HCT116 (cell line): ENCODE results near the gene PDK2. TPM values are rescaled to one million over a fixed set of nuclear protein-coding genes. Genes with fewer than 3 reads are reported as not detected.

ENCODE experiments used
- ATAC-seq: fragments of 200-7000 bp; cut with Tn5 transposase; 2 replicates; pipeline ENCODE4 v1.9.1; 2020; ENCODE audit warnings: mild to moderate bottlenecking, moderate library complexity
- BruUV-seq: library from RNA; stranded (reverse); fragments of 400-500 nt; replicated peaks from 2 replicates; lab custom pipeline; 2021; lab: Mats Ljungman, UMichigan
- CTCF ChIA-PET: fragments of 300-600 bp; sonication (Branson Sonifier 250); formaldehyde crosslinking; loops from one replicate; lab custom pipeline; 2021; ENCODE audit warnings: antibody characterized with exemption; lab: Charles Lee
- POLR2A ChIA-PET: fragments of 300-600, 350-600 bp; sonication (Branson Sonifier 250); formaldehyde crosslinking; loops from one replicate; lab custom pipeline; 2021; ENCODE audit warnings: antibody characterized with exemption; lab: Charles Lee
- RAD21 ChIA-PET, 2 experiments: fragments of 300-600 bp; sonication (Branson Sonifier 250); formaldehyde crosslinking; loops; one replicate each; lab custom pipeline; 2023; ENCODE audit warnings: low total read pairs in 2 of 2; ENCODE audit not compliant: uncharacterized antibody in 2 of 2, unreplicated experiment in 2 of 2, low non-redundant PET in 1 of 2; lab: Charles Lee
- DNase-seq: peaks from one replicate; pipeline ENCODE4 v3.0.0-alpha.2; 2010; ENCODE audit warnings: low read depth, low spot score
- H2AFZ ChIP-seq: fragments of 200-600 bp; shearing (Covaris generic), sonication (generic); 2 replicates; pipeline ENCODE4 v1.6.1; 2017; ENCODE audit warnings: low read depth, mixed run types, mixed read lengths, antibody characterized with exemption, low read length; ENCODE audit not compliant: poor library complexity, severe bottlenecking
- H3K27ac ChIP-seq: 2 replicates; pipeline ENCODE4 v1.5.1; 2012; ENCODE audit warnings: low read depth, low read length
- H3K27me3 ChIP-seq: fragments of 200-600 bp; sonication (generic); 2 replicates; pipeline ENCODE4 v1.6.1; 2016; ENCODE audit warnings: mixed run types, low read length, mixed read lengths; ENCODE audit not compliant: insufficient read depth
- H3K36me3 ChIP-seq, 2 experiments: fragments of 200-500 bp in 1 of 2; fragments of 200-600 bp in 1 of 2; sonication (Bioruptor generic) in 1 of 2; sonication (generic) in 1 of 2; 2 replicates each; pipeline versions ENCODE4 v1.5.1 to v1.6.1; 2014 to 2016; ENCODE audit warnings: low read length in 2 of 2, inconsistent platforms in 1 of 2, mixed read lengths in 1 of 2, mixed run types in 1 of 2; ENCODE audit not compliant: insufficient read depth in 2 of 2, control insufficient read depth in 1 of 2
- H3K4me1 ChIP-seq, 2 experiments: fragments of 200-600 bp in 1 of 2; sonication (generic) in 1 of 2; 2 replicates each; pipeline versions ENCODE4 v1.5.1 to v1.6.1; 2012 to 2017; ENCODE audit warnings: low read length in 2 of 2, inconsistent platforms in 1 of 2, mild to moderate bottlenecking in 1 of 2, mixed read lengths in 1 of 2, mixed run types in 1 of 2, moderate library complexity in 1 of 2; ENCODE audit not compliant: insufficient read depth in 2 of 2, control insufficient read depth in 1 of 2
- H3K4me2 ChIP-seq: fragments of 200-600 bp; sonication (generic); 2 replicates; pipeline ENCODE4 v1.6.1; 2017; ENCODE audit warnings: mixed run types, low read length, mixed read lengths
- H3K4me3 ChIP-seq, 2 experiments: fragments of 200-600 bp in 1 of 2; sonication (generic) in 1 of 2; replicated peaks in 1 of 2; 2 replicates each; pipeline ENCODE4 v1.5.1; 2011 to 2016; ENCODE audit warnings: low read length in 2 of 2, control low read depth in 1 of 2, low read depth in 1 of 2, mild to moderate bottlenecking in 1 of 2, mixed read lengths in 1 of 2, mixed run types in 1 of 2
- H3K79me2 ChIP-seq: fragments of 200-600 bp; sonication (generic); 2 replicates; pipeline ENCODE4 v1.6.1; 2017; ENCODE audit warnings: mild to moderate bottlenecking, mixed run types, low read length, moderate library complexity, mixed read lengths; ENCODE audit not compliant: insufficient read depth
- H3K9ac ChIP-seq: fragments of 200-600 bp; sonication (generic); 2 replicates; pipeline ENCODE4 v1.6.1; 2016; ENCODE audit warnings: low read length, mixed read lengths
- H3K9me2 ChIP-seq: fragments of 200-600 bp; sonication (generic), shearing (Covaris generic); 2 replicates; pipeline ENCODE4 v1.6.1; 2017; ENCODE audit warnings: mixed run types, mild to moderate bottlenecking, moderate library complexity; ENCODE audit not compliant: insufficient read depth
- H3K9me3 ChIP-seq, 2 experiments: fragments of 200-500 bp in 1 of 2; fragments of 200-600 bp in 1 of 2; sonication (Bioruptor generic) in 1 of 2; sonication (generic) in 1 of 2; 2 replicates each; pipeline ENCODE4 v1.6.1; 2014 to 2017; ENCODE audit warnings: low read length in 2 of 2, mixed read lengths in 2 of 2, inconsistent platforms in 1 of 2, low read depth in 1 of 2, mild to moderate bottlenecking in 1 of 2, mixed run types in 1 of 2, moderate library complexity in 1 of 2; ENCODE audit not compliant: control insufficient read depth in 1 of 2, insufficient read depth in 1 of 2
- H4K20me1 ChIP-seq: fragments of 200-600 bp; sonication (generic), shearing (Covaris generic); 2 replicates; pipeline ENCODE4 v1.6.1; 2017; ENCODE audit warnings: mixed run types, mild to moderate bottlenecking, moderate library complexity; ENCODE audit not compliant: insufficient read depth
- CTCF ChIP-seq, 3 experiments: fragments of 200-600 bp in 1 of 3; sonication (generic) in 1 of 3; IDR thresholded peaks in 2 of 3; conservative IDR thresholded peaks in 1 of 3; 2 replicates each; pipeline ENCODE4 v1.5.1; 2012 to 2017; ENCODE audit warnings: low read depth in 2 of 3, low read length in 2 of 3, antibody characterized with exemption in 1 of 3, borderline replicate concordance in 1 of 3, control low read depth in 1 of 3, mild to moderate bottlenecking in 1 of 3, mixed read lengths in 1 of 3, mixed run types in 1 of 3, moderate library complexity in 1 of 3; ENCODE audit not compliant: insufficient read depth in 1 of 3
- EGR1 ChIP-seq: IDR thresholded peaks from 2 replicates; pipeline ENCODE4 v1.6.1; 2012; ENCODE audit warnings: low read depth
- JUND ChIP-seq: IDR thresholded peaks from 2 replicates; pipeline ENCODE4 v1.6.1; 2012
- POLR2AphosphoS5 ChIP-seq: IDR thresholded peaks from 2 replicates; pipeline ENCODE4 v1.6.1; 2011; ENCODE audit warnings: mild to moderate bottlenecking, low read depth, low read length, moderate library complexity
- RAD21 ChIP-seq: IDR thresholded peaks from 2 replicates; pipeline ENCODE4 v1.6.1; 2012; ENCODE audit warnings: low read depth, mild to moderate bottlenecking
- ZNF274 ChIP-seq: fragments of 200-500 bp; sonication (Bioruptor generic); IDR thresholded peaks from 2 replicates; pipeline ENCODE4 v1.6.1; 2014; ENCODE audit warnings: mild to moderate bottlenecking, low read depth, low read length, inconsistent platforms
- intact Hi-C: fragments of 100-400 bp; cut with micrococcal nuclease; formaldehyde crosslinking; loops from 2 replicates; pipeline ENCODE4 v1.10.0; 2022
- total RNA-seq: library from RNA; stranded (reverse); gene quantifications from one replicate; pipeline ENCODE4 v1.2.1, GENCODE V29; 2021; ENCODE audit not compliant: unreplicated experiment

Gene PDK2
- total RNA-seq, 1 experiment from 2014 or later = 39.1 TPM

- RAD21 ChIA-PET = interaction anchor here (0.7 to 2.1 kb wide), 8 partner anchors 23 to 90 kb away, joined by 3 to 10 read pairs (median 4); partner anchors contain the start of gene ITGA3 (in 1 of the 2)
- POLR2A ChIA-PET = interaction anchor here (0.9 to 2.1 kb wide), 7 partner anchors 10 to 90 kb away, joined by 3 to 6 read pairs (median 3); partner anchors contain the start of gene ITGA3
- ATAC-seq (peak; percentile 93), DNase-seq (peak; percentile 57)
- Histone ChIP-seq H2AFZ (no peak overlapping the region), H3K9me3 (no peaks in the 10 kb centered on the region), H3K9me2 (no peaks in the 10 kb centered on the region), H3K27me3 (no peaks in the 10 kb centered on the region), H3K36me3 (peaks cover 39 to 48% of the 10 kb centered on the region in 2 experiments; a peak in 3 of 4 replicates), H3K4me3 (no peak overlapping the region), H4K20me1 (no peaks in the 10 kb centered on the region), H3K79me2 (no peaks in the 10 kb centered on the region; the same call in 1 of the 2 replicates), H3K4me1 (peaks cover 0 to 4% of the 10 kb centered on the region in 2 experiments; a peak in 2 of 4 replicates), H3K27ac (no peak overlapping the region; the same call in 1 of the 2 replicates), H3K4me2 (no peak overlapping the region), H3K9ac (no peak overlapping the region)
- BruUV-seq = no TSS peak
- intact Hi-C loops = loop anchor here (1.0 to 5.0 kb wide), 3 partner anchors 33 to 225 kb away; no protein-coding TSS in a partner anchor
- TF ChIP-seq POLR2AphosphoS5 (peak; percentile 82), RAD21 (peak; percentile 98), EGR1 (no peak), CTCF (IDR thresholded peaks at IDR 0.05 in 2 of 3, conservative IDR thresholded peaks at IDR 0.05 in 1 of 3; ENCODE audit: borderline replicate concordance in 1 of 3, insufficient read depth in 1 of 3, low read depth in 2 of 3, low read length in 2 of 3) (peak; percentile 92 to 100 (median 99)), ZNF274 (no peak), JUND (0 out of 2 replicates have a peak, but pooled peaks have one; percentile 1)
- CTCF ChIA-PET = interaction anchor here (0.6 to 2.7 kb wide), 17 partner anchors 14 to 135 kb away, joined by 3 to 42 read pairs (median 4); partner anchors contain the start of gene ITGA3
Measured at GRCh38 chr17:50087246-50087911, 7.8 kb upstream of the PDK2 start.
